H9 (cell line): Measurements from ENCODE around the gene PROX1. TPM values are rescaled to one million over a fixed set of nuclear protein-coding genes. Genes with fewer than 3 reads are reported as not detected.

Experiments used
- DNase-seq: peaks from one replicate; pipeline ENCODE4 v3.0.0-alpha.2; 2017
- H2AFZ ChIP-seq: one replicate; pipeline ENCODE4 v1.6.1; 2013; ENCODE audit warnings: mild to moderate bottlenecking, low read length, control low read depth, moderate library complexity
- H2AK5ac ChIP-seq: 2 replicates; pipeline ENCODE4 v1.6.1; 2013; ENCODE audit warnings: low read length, control low read depth, mixed read lengths; ENCODE audit not compliant: insufficient read length
- H2BK120ac ChIP-seq: one replicate; pipeline ENCODE4 v1.6.1; 2013; ENCODE audit warnings: low read depth, mild to moderate bottlenecking, low read length, control low read depth, inconsistent platforms; ENCODE audit not compliant: poor library complexity, severe bottlenecking
- H2BK12ac ChIP-seq: 2 replicates; pipeline ENCODE4 v1.6.1; 2013; ENCODE audit warnings: low read length, control low read depth, mixed read lengths, low read depth; ENCODE audit not compliant: insufficient read length
- H2BK15ac ChIP-seq: 2 replicates; pipeline ENCODE4 v1.6.1; 2013; ENCODE audit warnings: low read depth, low read length, control low read depth
- H2BK20ac ChIP-seq: one replicate; pipeline ENCODE4 v1.6.1; 2013; ENCODE audit warnings: low read depth, mild to moderate bottlenecking, low read length, control low read depth, inconsistent platforms; ENCODE audit not compliant: poor library complexity, severe bottlenecking
- H2BK5ac ChIP-seq: 2 replicates; pipeline ENCODE4 v1.6.1; 2013; ENCODE audit warnings: low read length, control low read depth, mixed read lengths; ENCODE audit not compliant: insufficient read length
- H3K14ac ChIP-seq: 2 replicates; pipeline ENCODE4 v1.6.1; 2013; ENCODE audit warnings: low read length, control low read depth; ENCODE audit not compliant: insufficient read depth
- H3K18ac ChIP-seq: 2 replicates; pipeline ENCODE4 v1.6.1; 2013; ENCODE audit warnings: low read depth, mild to moderate bottlenecking, mixed read lengths, low read length, control low read depth; ENCODE audit not compliant: insufficient read length
- H3K23ac ChIP-seq: 2 replicates; pipeline ENCODE4 v1.6.1; 2013; ENCODE audit warnings: low read length, control low read depth, mixed read lengths, low read depth; ENCODE audit not compliant: insufficient read length
- H3K23me2 ChIP-seq: 2 replicates; pipeline ENCODE4 v1.6.1; 2013; ENCODE audit warnings: low read depth, mild to moderate bottlenecking, mixed read lengths, low read length, control low read depth; ENCODE audit not compliant: insufficient read length, poor library complexity, severe bottlenecking
- H3K27ac ChIP-seq: 2 replicates; pipeline ENCODE4 v1.5.1; 2013; ENCODE audit warnings: low read length, control low read depth, mixed read lengths, low read depth; ENCODE audit not compliant: insufficient read length
- H3K27me3 ChIP-seq: 2 replicates; pipeline ENCODE4 v1.6.1; 2013; ENCODE audit warnings: low read length, control low read depth, inconsistent platforms; ENCODE audit not compliant: insufficient read depth
- H3K4ac ChIP-seq: 2 replicates; pipeline ENCODE4 v1.6.1; 2013; ENCODE audit warnings: low read depth, mild to moderate bottlenecking, control low read depth, inconsistent platforms, low read length, moderate library complexity
- H3K4me1 ChIP-seq: 2 replicates; pipeline ENCODE4 v1.6.1; 2013; ENCODE audit warnings: low read length, control low read depth, inconsistent platforms; ENCODE audit not compliant: insufficient read depth
- H3K4me2 ChIP-seq: 2 replicates; pipeline ENCODE4 v1.6.1; 2013; ENCODE audit warnings: low read length, control low read depth, mixed read lengths; ENCODE audit not compliant: insufficient read length, insufficient read depth
- H3K56ac ChIP-seq: 2 replicates; pipeline ENCODE4 v1.6.1; 2013; ENCODE audit warnings: low read depth, mild to moderate bottlenecking, mixed read lengths, low read length, control low read depth; ENCODE audit not compliant: insufficient read length
- H3K79me1 ChIP-seq: 2 replicates; pipeline ENCODE4 v1.6.1; 2013; ENCODE audit warnings: low read depth, mild to moderate bottlenecking, moderate library complexity, low read length, control low read depth, inconsistent platforms; ENCODE audit not compliant: insufficient read depth, poor library complexity, severe bottlenecking
- H3K79me2 ChIP-seq: 2 replicates; pipeline ENCODE4 v1.6.1; 2013; ENCODE audit warnings: low read length, control low read depth, inconsistent platforms; ENCODE audit not compliant: insufficient read depth
- H3K9ac ChIP-seq: 2 replicates; pipeline ENCODE4 v1.6.1; 2013; ENCODE audit warnings: low read length, control low read depth, mixed read lengths; ENCODE audit not compliant: insufficient read length; ENCODE audit errors: extremely low read depth
- H3K9me3 ChIP-seq: one replicate; pipeline ENCODE4 v1.6.1; 2013; ENCODE audit warnings: low read depth, low read length, inconsistent platforms; ENCODE audit not compliant: control insufficient read depth
- H3T11ph ChIP-seq: one replicate; pipeline ENCODE4 v1.6.1; 2013; ENCODE audit warnings: mild to moderate bottlenecking, low read length, control low read depth, inconsistent platforms
- H4K20me1 ChIP-seq: one replicate; pipeline ENCODE4 v1.6.1; 2013; ENCODE audit not compliant: control insufficient read depth, insufficient read length, insufficient read depth
- H4K5ac ChIP-seq: 2 replicates; pipeline ENCODE4 v1.6.1; 2013; ENCODE audit warnings: low read depth, mild to moderate bottlenecking, mixed read lengths, low read length, control low read depth; ENCODE audit not compliant: insufficient read length
- H4K8ac ChIP-seq: replicated peaks from 2 replicates; pipeline ENCODE4 v1.6.1; 2013; ENCODE audit warnings: low read length, control low read depth, mixed read lengths, low read depth; ENCODE audit not compliant: insufficient read length
- H4K91ac ChIP-seq: 2 replicates; pipeline ENCODE4 v1.6.1; 2013; ENCODE audit warnings: low read depth, mild to moderate bottlenecking, moderate library complexity, mixed read lengths, low read length, control low read depth; ENCODE audit not compliant: insufficient read length
- H3K27ac Mint-ChIP-seq, 3 experiments: 2 replicates in 2 of 3; 3 replicates in 1 of 3; pipeline ENCODE4 v1.8.0; 2020 to 2021; ENCODE audit warnings: mixed read lengths in 3 of 3, mild to moderate bottlenecking in 1 of 3, moderate library complexity in 1 of 3
- H3K27me3 Mint-ChIP-seq: 2 replicates; pipeline ENCODE4 v1.8.0; 2021; ENCODE audit warnings: low read depth, mild to moderate bottlenecking, moderate library complexity, mixed read lengths
- H3K36me3 Mint-ChIP-seq, 3 experiments: 2 replicates in 2 of 3; 3 replicates in 1 of 3; pipeline ENCODE4 v1.8.0; 2020 to 2021; ENCODE audit warnings: low read depth in 3 of 3, mixed read lengths in 3 of 3; ENCODE audit not compliant: insufficient read depth in 1 of 3
- H3K4me1 Mint-ChIP-seq, 2 experiments: 2 replicates each; pipeline ENCODE4 v1.8.0; 2020; ENCODE audit warnings: mixed read lengths in 2 of 2
- H3K4me3 Mint-ChIP-seq, 2 experiments: 2 replicates in 1 of 2; 3 replicates in 1 of 2; pipeline ENCODE4 v1.8.0; 2020 to 2021; ENCODE audit warnings: mild to moderate bottlenecking in 2 of 2, mixed read lengths in 2 of 2, moderate library complexity in 1 of 2
- H3K9me3 Mint-ChIP-seq, 2 experiments: 2 replicates in 1 of 2; 3 replicates in 1 of 2; pipeline ENCODE4 v1.8.0; 2020; ENCODE audit warnings: mild to moderate bottlenecking in 2 of 2, mixed read lengths in 2 of 2, moderate library complexity in 1 of 2
- CTCF ChIP-seq: fragments of 200-600 bp; sonication (generic); conservative IDR thresholded peaks from 3 replicates; pipeline ENCODE4 v1.8.0; 2021; ENCODE audit warnings: antibody characterized with exemption, mild to moderate bottlenecking
- WGBS: extraction: QIAGEN DNeasy Blood & Tissue Kit; methylation state at CpG from one replicate; pipeline ENCODE4 v1.1.7; 2013; ENCODE audit warnings: missing lambda C conversion rate, low lambda C conversion rate, mixed read lengths; ENCODE audit not compliant: insufficient read length; ENCODE audit errors: extremely low coverage; 5-methylcytosine and 5-hydroxymethylcytosine counted together
- total RNA-seq: library from RNA; stranded (reverse); gene quantifications from 2 replicates; pipeline ENCODE4 v1.2.1, GENCODE V29; 2021

PROX1 gene
- total RNA-seq, 1 experiment from 2014 or later: 0.72 TPM

- Histone ChIP-seq H3K56ac (no peak overlapping the region), H3K79me1 (no peaks in the 10 kb centered on the region), H3K4ac (no peak overlapping the region), H2BK12ac (no peak overlapping the region), H4K91ac (no peak overlapping the region), H4K5ac (no peak overlapping the region), H4K20me1 (no peaks in the 10 kb centered on the region), H3K79me2 (no peaks in the 10 kb centered on the region), H3K23ac (no peak overlapping the region), H3K27ac (no peak overlapping the region), H4K8ac (no peak overlapping the region), H3K14ac (no peak overlapping the region), H3K18ac (no peak overlapping the region), H3K4me1 (no peaks in the 10 kb centered on the region; the same call in 1 of the 2 replicates), H3K9ac (no peak overlapping the region), H2BK15ac (no peak overlapping the region), H2BK120ac (no peak overlapping the region), H2BK5ac (no peak overlapping the region), H2AFZ (no peak overlapping the region), H3K23me2 (no peaks in the 10 kb centered on the region), H3T11ph (no peak overlapping the region), H3K27me3 (no peaks in the 10 kb centered on the region), H2BK20ac (no peak overlapping the region), H2AK5ac (no peak overlapping the region), H3K9me3 (no peaks in the 10 kb centered on the region), H3K4me2 (no peak overlapping the region)
- no peak overlapping the region for H3K27ac Mint-ChIP-seq
- no peaks in the 10 kb centered on the region for H3K9me3 Mint-ChIP-seq
- no peaks in the 10 kb centered on the region for H3K36me3 Mint-ChIP-seq
- H3K4me3 Mint-ChIP-seq: no peak overlapping the region
- H3K4me1 Mint-ChIP-seq: peaks cover 16 to 18% of the 10 kb centered on the region in 2 experiments
- DNase-seq: no peak
- WGBS: no CpG with 5 or more reads among the region's 1 CpG
- peaks cover 10% of the 10 kb centered on the region for H3K27me3 Mint-ChIP-seq
- TF ChIP-seq CTCF: no peak
Measured at GRCh38 chr1:214071469-214071868, 83.7 kb downstream of the PROX1 start.
